ENCODE results near the gene ZNF771. TPM values are rescaled to one million over a fixed set of nuclear protein-coding genes. Genes with fewer than 3 reads are reported as not detected.

The ZNF771 gene
- polyA plus RNA-seq, 1 experiment, result 9.3 TPM

GRCh38 chr16:30381291-30382041 lies 25.9 kb upstream of the ZNF771 start:
- ChIA-PET CTCF (no interaction called here), POLR2A (no interaction called here)

GRCh38 chr16:30382111-30382881 lies 25.1 kb upstream of the ZNF771 start, which contains the start of gene SEPTIN1:
Gene SEPTIN1 (minus strand): TSS chr16:30382561. CDS start chr16:30382542, 19 bp downstream.
- no peaks in the 10 kb centered on the region; the same call in 1 of the 2 replicates for H3K9me3 ChIP-seq (ENCODE audit: control insufficient read depth, insufficient read depth, low read length)
- CTCF ChIA-PET, result interaction anchor here (1.3 kb wide), 1 partner anchor 27 kb away, joined by 4 read pairs; no protein-coding TSS in a partner anchor

More at GRCh38 chr16:30381291-30382041, 25.9 kb upstream of the ZNF771 start:
- no peaks in the 10 kb centered on the region; the same call in 1 of the 2 replicates for H3K9me3 ChIP-seq (ENCODE audit: control insufficient read depth, insufficient read depth, low read length)
- H3K4me3 ChIP-seq (ENCODE audit: low read depth, low read length), result no peak overlapping the region
- no peak for DNase-seq (ENCODE audit: low read depth, low spot score)
- H3K27ac ChIP-seq (ENCODE audit: low read depth, low read length), result no peak overlapping the region
- TF ChIP-seq CTCF (IDR thresholded peaks at IDR 0.05; ENCODE audit: low read depth, low read length), result no peak
- H3K27me3 ChIP-seq (ENCODE audit: control insufficient read depth, insufficient read depth, low read length), result no peaks in the 10 kb centered on the region

GRCh38 chr16:30383521-30383920 lies 23.9 kb upstream of the ZNF771 start:
- TF ChIP-seq CTCF (IDR thresholded peaks at IDR 0.05; ENCODE audit: low read depth, low read length), result no peak
- no peak overlapping the region for H3K4me3 ChIP-seq (ENCODE audit: low read depth, low read length)
- no peaks in the 10 kb centered on the region for H3K27me3 ChIP-seq (ENCODE audit: control insufficient read depth, insufficient read depth, low read length)
- no peaks in the 10 kb centered on the region; the same call in 1 of the 2 replicates for H3K9me3 ChIP-seq (ENCODE audit: control insufficient read depth, insufficient read depth, low read length)
- no peak for DNase-seq (ENCODE audit: low read depth, low spot score)
- ChIA-PET POLR2A (no interaction called here), CTCF (interaction anchor here (1.3 kb wide), 1 partner anchor 26 kb away, joined by 4 read pairs; no protein-coding TSS in a partner anchor)
- no peak overlapping the region for H3K27ac ChIP-seq (ENCODE audit: low read depth, low read length)

More at GRCh38 chr16:30382111-30382881, 25.1 kb upstream of the ZNF771 start, which contains the start of gene SEPTIN1:
- no peak for TF ChIP-seq CTCF (IDR thresholded peaks at IDR 0.05; ENCODE audit: low read depth, low read length)
- no peak within 1 kb of the TSS for H3K27ac ChIP-seq (ENCODE audit: low read depth, low read length)
- POLR2A ChIA-PET, result no interaction called here
- H3K27me3 ChIP-seq (ENCODE audit: control insufficient read depth, insufficient read depth, low read length), result no peaks in the 10 kb centered on the region
- DNase-seq (ENCODE audit: low read depth, low spot score), result no peak
- H3K4me3 ChIP-seq (ENCODE audit: low read depth, low read length), result no peak within 1 kb of the TSS

- POLR2A ChIA-PET, result interaction anchor here (0.6 to 2.1 kb wide), 8 partner anchors 13 to 329 kb away, joined by 3 to 23 read pairs (median 6); partner anchors contain the start of genes ALDOA and ZNF771
- CTCF ChIA-PET, result interaction anchor here (0.5 to 2.5 kb wide), 5 partner anchors 13 to 339 kb away, joined by 3 to 13 read pairs (median 5); partner anchors contain the start of gene ZNF771
- DNase-seq (ENCODE audit: low read depth, low spot score), result no peak
Measured at GRCh38 chr16:30394592-30395154, 12.7 kb upstream of the ZNF771 start.

More at GRCh38 chr16:30394592-30395154, 12.7 kb upstream of the ZNF771 start:
- H3K27me3 ChIP-seq (ENCODE audit: control insufficient read depth, insufficient read depth, low read length), result no peaks in the 10 kb centered on the region
- H3K4me3 ChIP-seq (ENCODE audit: low read depth, low read length), result peak overlapping the region; percentile 79
- H3K27ac ChIP-seq (ENCODE audit: low read depth, low read length), result peak overlapping the region; percentile 91
- H3K9me3 ChIP-seq (ENCODE audit: control insufficient read depth, insufficient read depth, low read length), result no peaks in the 10 kb centered on the region; the same call in 1 of the 2 replicates
- no peak for TF ChIP-seq CTCF (IDR thresholded peaks at IDR 0.05; ENCODE audit: low read depth, low read length)

All from AG04450 (cell line).